ENCODE measurements around the gene NFIC.

GRCh38 chr19:3402631-3403443 is 36.5 kb downstream of the NFIC start:
- TF ChIP-seq CTCF (IDR thresholded peaks at IDR 0.05; ENCODE audit: poor library complexity): no peak
- TF ChIP-seq EZH2 (IDR thresholded peaks at IDR 0.05; ENCODE audit: borderline replicate concordance): no peak
